ENCODE results near the gene SLU7.

Gene SLU7

DNA sequence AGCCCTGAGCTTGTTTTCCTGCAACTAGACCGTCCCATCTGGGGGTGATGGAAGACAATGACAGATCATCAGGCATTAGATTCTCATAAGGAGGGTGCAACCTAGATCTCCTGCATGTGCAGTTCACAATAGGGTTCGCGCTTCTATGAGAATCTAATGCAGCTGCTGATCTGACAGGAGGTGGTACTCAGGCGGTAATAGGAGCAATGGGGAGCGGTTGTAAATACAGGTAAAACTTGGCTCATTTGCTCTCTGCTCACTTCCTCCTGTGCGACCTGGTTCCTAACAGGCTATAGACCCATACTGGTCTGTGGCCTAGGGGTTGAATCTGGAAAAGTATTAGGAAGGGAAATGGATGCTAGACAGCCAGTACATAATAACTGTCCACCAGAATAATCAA, 42.5 kb upstream of the SLU7 start:
- no peak for TF ChIP-seq SPI1 (IDR thresholded peaks at IDR 0.05; ENCODE audit: borderline replicate concordance, low read depth)
- TF ChIP-seq POLR2AphosphoS5 (IDR thresholded peaks at IDR 0.05; ENCODE audit: low read depth): no peak
- TF ChIP-seq GABPA (IDR thresholded peaks at IDR 0.05; ENCODE audit: low read depth): no peak
- TF ChIP-seq, protein P1, sequence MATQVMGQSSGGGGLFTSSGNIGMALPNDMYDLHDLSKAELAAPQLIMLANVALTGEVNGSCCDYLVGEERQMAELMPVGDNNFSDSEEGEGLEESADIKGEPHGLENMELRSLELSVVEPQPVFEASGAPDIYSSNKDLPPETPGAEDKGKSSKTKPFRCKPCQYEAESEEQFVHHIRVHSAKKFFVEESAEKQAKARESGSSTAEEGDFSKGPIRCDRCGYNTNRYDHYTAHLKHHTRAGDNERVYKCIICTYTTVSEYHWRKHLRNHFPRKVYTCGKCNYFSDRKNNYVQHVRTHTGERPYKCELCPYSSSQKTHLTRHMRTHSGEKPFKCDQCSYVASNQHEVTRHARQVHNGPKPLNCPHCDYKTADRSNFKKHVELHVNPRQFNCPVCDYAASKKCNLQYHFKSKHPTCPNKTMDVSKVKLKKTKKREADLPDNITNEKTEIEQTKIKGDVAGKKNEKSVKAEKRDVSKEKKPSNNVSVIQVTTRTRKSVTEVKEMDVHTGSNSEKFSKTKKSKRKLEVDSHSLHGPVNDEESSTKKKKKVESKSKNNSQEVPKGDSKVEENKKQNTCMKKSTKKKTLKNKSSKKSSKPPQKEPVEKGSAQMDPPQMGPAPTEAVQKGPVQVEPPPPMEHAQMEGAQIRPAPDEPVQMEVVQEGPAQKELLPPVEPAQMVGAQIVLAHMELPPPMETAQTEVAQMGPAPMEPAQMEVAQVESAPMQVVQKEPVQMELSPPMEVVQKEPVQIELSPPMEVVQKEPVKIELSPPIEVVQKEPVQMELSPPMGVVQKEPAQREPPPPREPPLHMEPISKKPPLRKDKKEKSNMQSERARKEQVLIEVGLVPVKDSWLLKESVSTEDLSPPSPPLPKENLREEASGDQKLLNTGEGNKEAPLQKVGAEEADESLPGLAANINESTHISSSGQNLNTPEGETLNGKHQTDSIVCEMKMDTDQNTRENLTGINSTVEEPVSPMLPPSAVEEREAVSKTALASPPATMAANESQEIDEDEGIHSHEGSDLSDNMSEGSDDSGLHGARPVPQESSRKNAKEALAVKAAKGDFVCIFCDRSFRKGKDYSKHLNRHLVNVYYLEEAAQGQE (IDR thresholded peaks at IDR 0.05; ENCODE audit: insufficient replicate concordance, low read depth): no peak
- TF ChIP-seq, protein P2, sequence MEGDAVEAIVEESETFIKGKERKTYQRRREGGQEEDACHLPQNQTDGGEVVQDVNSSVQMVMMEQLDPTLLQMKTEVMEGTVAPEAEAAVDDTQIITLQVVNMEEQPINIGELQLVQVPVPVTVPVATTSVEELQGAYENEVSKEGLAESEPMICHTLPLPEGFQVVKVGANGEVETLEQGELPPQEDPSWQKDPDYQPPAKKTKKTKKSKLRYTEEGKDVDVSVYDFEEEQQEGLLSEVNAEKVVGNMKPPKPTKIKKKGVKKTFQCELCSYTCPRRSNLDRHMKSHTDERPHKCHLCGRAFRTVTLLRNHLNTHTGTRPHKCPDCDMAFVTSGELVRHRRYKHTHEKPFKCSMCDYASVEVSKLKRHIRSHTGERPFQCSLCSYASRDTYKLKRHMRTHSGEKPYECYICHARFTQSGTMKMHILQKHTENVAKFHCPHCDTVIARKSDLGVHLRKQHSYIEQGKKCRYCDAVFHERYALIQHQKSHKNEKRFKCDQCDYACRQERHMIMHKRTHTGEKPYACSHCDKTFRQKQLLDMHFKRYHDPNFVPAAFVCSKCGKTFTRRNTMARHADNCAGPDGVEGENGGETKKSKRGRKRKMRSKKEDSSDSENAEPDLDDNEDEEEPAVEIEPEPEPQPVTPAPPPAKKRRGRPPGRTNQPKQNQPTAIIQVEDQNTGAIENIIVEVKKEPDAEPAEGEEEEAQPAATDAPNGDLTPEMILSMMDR (IDR thresholded peaks at IDR 0.05; ENCODE audit: insufficient read depth, low read length): no peak
- DNase-seq (ENCODE audit: low read depth in 1 of 2, low spot score in 1 of 2): no peak
- Histone ChIP-seq H3K27me3 (ENCODE audit: insufficient read depth, poor library complexity, severe bottlenecking) (no peaks in the 10 kb centered on the region), H3K27ac (replicated peaks) (no peak overlapping the region), H3K4me3 (replicated peaks; ENCODE audit: insufficient read depth, low read length) (no peak overlapping the region)

DNA sequence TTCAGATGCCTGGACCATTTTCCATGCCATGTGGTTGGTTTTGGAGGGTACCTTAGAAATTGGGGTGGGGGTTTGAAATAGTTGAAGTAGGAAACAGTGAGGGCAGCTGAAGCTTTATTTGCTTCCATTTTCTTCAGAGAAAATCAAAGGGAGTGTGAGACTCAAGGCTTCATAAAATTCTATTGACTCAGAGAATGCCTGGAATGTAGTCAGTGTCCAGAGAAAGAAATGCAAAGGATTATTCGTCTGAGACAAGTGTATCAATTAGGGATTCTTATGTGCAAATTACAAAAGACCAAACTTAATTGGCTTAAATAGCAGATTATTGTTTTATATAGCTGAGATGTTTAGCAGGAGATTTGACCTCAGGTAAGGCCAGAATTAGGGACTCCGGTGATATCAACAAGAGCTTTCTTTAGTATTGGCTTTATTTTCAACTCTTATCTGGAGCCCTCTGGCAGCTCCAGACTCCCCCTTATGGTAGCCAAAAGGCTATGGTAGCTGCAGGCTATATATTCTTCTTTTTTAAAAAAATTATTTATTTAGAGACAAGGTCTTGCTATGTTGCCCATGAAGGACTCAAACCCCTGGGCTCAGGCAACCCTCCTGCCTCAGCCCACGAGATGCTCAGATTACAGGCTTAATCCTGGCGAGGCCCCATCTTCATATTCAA, 41.6 kb upstream of the SLU7 start:
- TF ChIP-seq SPI1 (IDR thresholded peaks at IDR 0.05; ENCODE audit: borderline replicate concordance, low read depth) (no peak), GABPA (IDR thresholded peaks at IDR 0.05; ENCODE audit: low read depth) (no peak)
- TF ChIP-seq, protein P1 (IDR thresholded peaks at IDR 0.05; ENCODE audit: insufficient replicate concordance, low read depth): no peak
- DNase-seq (ENCODE audit: low read depth in 1 of 2, low spot score in 1 of 2): no peak
- H3K27me3 ChIP-seq (ENCODE audit: insufficient read depth, poor library complexity, severe bottlenecking): no peaks in the 10 kb centered on the region
- no peak overlapping the region for H3K27ac ChIP-seq (replicated peaks)
- no peak overlapping the region for H3K4me3 ChIP-seq (replicated peaks; ENCODE audit: insufficient read depth, low read length)

DNA sequence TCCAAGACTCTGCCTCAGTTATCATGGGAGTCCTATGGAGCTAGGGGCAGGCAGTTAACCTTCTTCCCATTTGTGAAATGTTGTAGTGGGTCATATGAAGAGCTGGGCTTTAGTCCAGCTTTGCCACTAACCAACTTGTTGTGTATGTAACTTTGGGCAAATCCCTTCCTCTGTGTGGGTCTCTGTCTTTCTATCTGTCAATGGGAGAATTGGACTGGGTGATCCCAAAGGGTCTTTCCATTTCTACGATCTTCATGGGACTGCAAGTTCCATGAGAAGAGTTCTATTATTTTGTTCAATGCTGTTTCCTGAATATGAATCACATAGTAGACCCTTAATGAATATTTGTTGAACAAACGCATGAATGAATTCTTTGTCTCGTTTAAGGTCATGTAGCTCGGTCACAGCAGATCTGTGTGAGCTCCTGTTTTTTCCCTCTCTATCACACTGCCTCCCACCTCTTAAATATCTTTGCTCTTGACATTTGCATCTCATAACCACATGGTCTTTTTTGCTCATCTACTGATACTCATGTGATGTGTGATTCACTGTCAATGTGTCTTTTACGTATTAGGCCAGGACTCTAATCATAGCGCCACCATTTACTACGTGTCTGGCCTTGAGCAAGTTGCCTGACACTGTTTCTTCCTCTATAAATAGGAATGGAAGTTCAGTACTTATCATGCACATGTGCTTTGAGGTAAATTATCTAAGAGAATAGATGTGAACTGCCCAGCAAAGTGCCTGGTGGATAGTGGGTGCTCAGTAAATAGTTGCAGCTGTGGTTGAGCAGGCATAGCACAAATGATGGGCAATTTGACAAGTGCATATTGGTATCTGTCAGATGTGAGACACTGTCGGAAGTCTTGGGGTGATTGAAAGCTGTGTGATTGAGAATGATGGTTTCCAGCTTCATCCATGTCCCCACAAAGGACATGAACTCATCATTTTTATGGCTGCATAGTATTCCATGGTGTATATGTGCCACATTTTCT, 40.2 kb upstream of the SLU7 start:
- Histone ChIP-seq H3K4me3 (replicated peaks; ENCODE audit: insufficient read depth, low read length) (no peak overlapping the region), H3K27ac (replicated peaks) (no peak overlapping the region), H3K27me3 (ENCODE audit: insufficient read depth, poor library complexity, severe bottlenecking) (no peaks in the 10 kb centered on the region)
- no peak for TF ChIP-seq POLR2AphosphoS5 (IDR thresholded peaks at IDR 0.05; ENCODE audit: low read depth)
- no peak for TF ChIP-seq SPI1 (IDR thresholded peaks at IDR 0.05; ENCODE audit: borderline replicate concordance, low read depth)
- no peak for TF ChIP-seq GABPA (IDR thresholded peaks at IDR 0.05; ENCODE audit: low read depth)
- TF ChIP-seq, protein P1 (IDR thresholded peaks at IDR 0.05; ENCODE audit: insufficient replicate concordance, low read depth): no peak
- TF ChIP-seq, protein P2 (IDR thresholded peaks at IDR 0.05; ENCODE audit: insufficient read depth, low read length): no peak
- DNase-seq (ENCODE audit: low read depth in 1 of 2, low spot score in 1 of 2): no peak
